A673 (cell line): ENCODE data around the gene CLIC6. TPM values are rescaled to one million over a fixed set of nuclear protein-coding genes. Genes with fewer than 3 reads are reported as not detected.

Experiments
- BruUV-seq: library from RNA; stranded (reverse); fragments of 400-500 nt; replicated peaks from 2 replicates; lab custom pipeline; 2021; lab: Mats Ljungman, UMichigan
- CTCF ChIA-PET: fragments of 300-600 bp; sonication (Branson Sonifier 250); formaldehyde crosslinking; loops from one replicate; lab custom pipeline; 2022; ENCODE audit warnings: antibody characterized with exemption; lab: Charles Lee
- POLR2A ChIA-PET: fragments of 300-600 bp; sonication (Branson Sonifier 250); formaldehyde crosslinking; loops from one replicate; lab custom pipeline; 2022; ENCODE audit warnings: antibody characterized with exemption; ENCODE audit not compliant: low non-redundant PET; lab: Charles Lee
- DNase-seq: peaks from one replicate; pipeline ENCODE4 v3.0.0-alpha.2; 2015; ENCODE audit warnings: low spot score
- H3K27ac ChIP-seq: fragments of 200-600 bp; sonication (generic); 2 replicates; pipeline ENCODE4 v1.5.1; 2016; ENCODE audit warnings: mixed run types, low read depth, mild to moderate bottlenecking, mixed read lengths, antibody characterized with exemption, low read length; ENCODE audit not compliant: poor library complexity, severe bottlenecking
- H3K27me3 ChIP-seq: fragments of 200-600 bp; sonication (generic); replicated peaks from 2 replicates; pipeline ENCODE4 v1.6.1; 2017; ENCODE audit warnings: mixed run types, low read depth, mild to moderate bottlenecking, mixed read lengths, antibody characterized with exemption, low read length; ENCODE audit not compliant: insufficient read depth, poor library complexity
- H3K36me3 ChIP-seq: fragments of 200-600 bp; sonication (generic); 2 replicates; pipeline ENCODE4 v1.6.1; 2016; ENCODE audit warnings: mixed run types, mild to moderate bottlenecking, mixed read lengths, antibody characterized with exemption, low read length; ENCODE audit not compliant: insufficient read depth, poor library complexity, severe bottlenecking
- H3K4me1 ChIP-seq: fragments of 200-600 bp; sonication (generic); 2 replicates; pipeline ENCODE4 v1.6.1; 2017; ENCODE audit warnings: mixed run types, mild to moderate bottlenecking, mixed read lengths, antibody characterized with exemption, low read length; ENCODE audit not compliant: insufficient read depth, poor library complexity, severe bottlenecking
- H3K4me3 ChIP-seq: fragments of 200-600 bp; sonication (generic); 2 replicates; pipeline ENCODE4 v1.5.1; 2016; ENCODE audit warnings: low read depth, mixed run types, mild to moderate bottlenecking, mixed read lengths, low read length; ENCODE audit not compliant: poor library complexity, severe bottlenecking
- H3K9me3 ChIP-seq: fragments of 200-600 bp; sonication (generic); 2 replicates; pipeline ENCODE4 v1.6.1; 2016; ENCODE audit warnings: mixed run types, low read depth, mild to moderate bottlenecking, mixed read lengths, antibody characterized with exemption, low read length; ENCODE audit not compliant: poor library complexity, severe bottlenecking
- EZH2 ChIP-seq: fragments of 200-600 bp; sonication (generic); IDR thresholded peaks from 2 replicates; pipeline ENCODE4 v1.6.1; 2017; ENCODE audit warnings: borderline replicate concordance, low read depth, mild to moderate bottlenecking, mixed read lengths, antibody characterized with exemption, low read length; ENCODE audit not compliant: poor library complexity, severe bottlenecking
- intact Hi-C: fragments of 100-400 bp; cut with micrococcal nuclease; formaldehyde crosslinking; loops from one replicate; pipeline ENCODE4 v1.10.0; 2022; ENCODE audit not compliant: unreplicated experiment
- total RNA-seq: library from RNA; stranded (reverse); gene quantifications from 2 replicates; pipeline ENCODE4 v1.2.3, GENCODE V29; 2021
- TF ChIP-seq, protein P1 (sequence below): fragments of 300-800, 200-600 bp; sonication (generic); conservative IDR thresholded peaks from 2 replicates; pipeline ENCODE4 v1.5.1; 2017; ENCODE audit warnings: low read depth, mild to moderate bottlenecking, antibody characterized with exemption, low read length, moderate library complexity, mixed read lengths

Gene CLIC6
- total RNA-seq, 1 experiment from 2014 or later: not detected

DNA sequence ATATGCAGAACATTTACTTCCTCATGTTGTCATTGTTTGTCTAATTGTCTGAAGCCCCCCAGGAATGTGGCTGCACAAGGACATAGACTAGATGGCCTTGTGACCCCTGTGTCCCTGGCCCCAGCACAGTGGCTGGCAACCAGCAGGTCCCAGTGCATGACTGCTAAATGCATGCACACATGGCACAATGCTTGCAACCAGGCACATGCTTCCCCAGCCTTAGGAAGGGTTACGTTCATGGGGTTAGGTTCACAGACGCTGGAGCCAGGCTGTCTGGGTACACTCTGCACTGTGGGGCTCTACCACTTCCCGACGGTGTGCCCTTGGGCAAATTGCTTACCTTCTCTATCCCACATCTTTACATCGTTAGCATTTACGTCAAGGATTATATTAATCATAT, 21.2 kb upstream of the CLIC6 start:
- no TSS peak for BruUV-seq
- ChIA-PET CTCF (no interaction called here), POLR2A (no interaction called here)
- H3K36me3 ChIP-seq: no peaks in the 10 kb centered on the region
- H3K4me1 ChIP-seq: no peaks in the 10 kb centered on the region
- peaks cover 6% of the 10 kb centered on the region for H3K9me3 ChIP-seq
- DNase-seq: no peak
- H3K4me3 ChIP-seq: no peak overlapping the region
- intact Hi-C loops: no loop called here
- peaks cover 5% of the 10 kb centered on the region for H3K27me3 ChIP-seq
- TF ChIP-seq, protein P1, sequence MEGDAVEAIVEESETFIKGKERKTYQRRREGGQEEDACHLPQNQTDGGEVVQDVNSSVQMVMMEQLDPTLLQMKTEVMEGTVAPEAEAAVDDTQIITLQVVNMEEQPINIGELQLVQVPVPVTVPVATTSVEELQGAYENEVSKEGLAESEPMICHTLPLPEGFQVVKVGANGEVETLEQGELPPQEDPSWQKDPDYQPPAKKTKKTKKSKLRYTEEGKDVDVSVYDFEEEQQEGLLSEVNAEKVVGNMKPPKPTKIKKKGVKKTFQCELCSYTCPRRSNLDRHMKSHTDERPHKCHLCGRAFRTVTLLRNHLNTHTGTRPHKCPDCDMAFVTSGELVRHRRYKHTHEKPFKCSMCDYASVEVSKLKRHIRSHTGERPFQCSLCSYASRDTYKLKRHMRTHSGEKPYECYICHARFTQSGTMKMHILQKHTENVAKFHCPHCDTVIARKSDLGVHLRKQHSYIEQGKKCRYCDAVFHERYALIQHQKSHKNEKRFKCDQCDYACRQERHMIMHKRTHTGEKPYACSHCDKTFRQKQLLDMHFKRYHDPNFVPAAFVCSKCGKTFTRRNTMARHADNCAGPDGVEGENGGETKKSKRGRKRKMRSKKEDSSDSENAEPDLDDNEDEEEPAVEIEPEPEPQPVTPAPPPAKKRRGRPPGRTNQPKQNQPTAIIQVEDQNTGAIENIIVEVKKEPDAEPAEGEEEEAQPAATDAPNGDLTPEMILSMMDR: no peak
- TF ChIP-seq EZH2: no peak
- H3K27ac ChIP-seq: no peak overlapping the region

DNA sequence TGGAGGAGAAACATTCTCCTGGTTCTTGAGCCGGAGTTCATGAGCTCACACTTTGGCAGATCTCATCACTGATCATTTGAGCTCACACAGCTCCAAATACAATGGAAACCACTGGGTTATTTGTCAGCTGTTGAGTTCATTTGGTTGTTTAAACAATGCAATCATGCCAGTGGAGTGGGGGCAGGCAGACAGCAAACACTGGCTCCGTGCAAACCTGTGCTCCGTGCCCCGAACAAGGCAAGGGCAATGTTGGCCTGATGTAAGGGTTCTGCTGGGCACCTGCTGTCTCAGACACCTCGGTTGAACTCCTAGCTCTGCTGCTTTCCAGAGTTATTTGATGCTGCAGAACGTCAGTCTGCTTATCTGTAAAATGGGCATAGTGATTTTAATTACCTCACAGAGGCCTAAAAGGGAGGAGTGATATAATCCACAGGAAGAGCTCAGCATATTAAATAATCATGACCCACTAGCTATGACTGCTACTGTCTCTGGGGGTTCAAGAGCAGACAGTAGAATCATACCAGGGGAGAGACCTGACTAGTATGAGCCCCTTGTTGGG, 20.0 kb upstream of the CLIC6 start:
- Histone ChIP-seq H3K4me3 (no peak overlapping the region), H3K9me3 (peaks cover 6% of the 10 kb centered on the region), H3K27me3 (peaks cover 5% of the 10 kb centered on the region), H3K4me1 (no peaks in the 10 kb centered on the region), H3K36me3 (no peaks in the 10 kb centered on the region), H3K27ac (no peak overlapping the region)
- DNase-seq: no peak
- BruUV-seq: no TSS peak
- CTCF ChIA-PET: interaction anchor here (0.5 kb wide), 1 partner anchor 1284 kb away, joined by 6 read pairs; no protein-coding TSS in a partner anchor
- TF ChIP-seq EZH2: no peak
- TF ChIP-seq, protein P1: no peak
- intact Hi-C loops: no loop called here
- POLR2A ChIA-PET: no interaction called here

DNA sequence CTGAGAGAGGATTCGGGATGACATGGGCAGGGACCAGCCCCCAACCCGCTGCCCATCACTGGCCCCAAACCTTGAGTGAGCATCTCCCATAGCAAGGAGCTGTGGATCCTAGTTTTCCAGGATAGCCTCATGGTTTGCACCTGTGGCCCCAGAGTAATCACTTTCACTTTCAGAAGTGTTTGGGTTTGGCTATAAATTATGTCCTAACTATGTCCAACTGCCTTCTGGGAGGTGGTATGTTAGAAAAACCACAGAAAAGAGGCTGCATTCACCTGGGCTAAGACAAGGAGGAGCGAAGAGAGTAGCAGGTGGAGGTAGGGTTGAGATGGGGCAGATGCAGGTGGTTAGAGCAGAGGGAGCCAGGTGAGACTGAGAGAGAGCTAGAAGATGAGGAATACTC, 19.4 kb upstream of the CLIC6 start:
- BruUV-seq: no TSS peak
- CTCF ChIA-PET: no interaction called here
- POLR2A ChIA-PET: no interaction called here
- Histone ChIP-seq H3K27ac (no peak overlapping the region), H3K9me3 (peaks cover 6% of the 10 kb centered on the region), H3K27me3 (peaks cover 5% of the 10 kb centered on the region), H3K4me3 (no peak overlapping the region), H3K4me1 (no peaks in the 10 kb centered on the region), H3K36me3 (no peaks in the 10 kb centered on the region)
- DNase-seq: no peak
- no peak for TF ChIP-seq EZH2
- TF ChIP-seq, protein P1: no peak
- intact Hi-C loops: no loop called here
